Fibroblast of lung (primary cell): ENCODE measurements around the gene MLXIP.

Source experiments
- CTCF ChIP-seq, 2 donors: IDR thresholded peaks in 1 of 2; conservative IDR thresholded peaks in 1 of 2; 1 replicate in 1 of 2; 2 replicates in 1 of 2; pipeline ENCODE4 v1.5.1; 2011 to 2012; ENCODE audit warnings: low read length in 2 of 2, control low read depth in 1 of 2, inconsistent platforms in 1 of 2, low read depth in 1 of 2, mild to moderate bottlenecking in 1 of 2
- EZH2 ChIP-seq: IDR thresholded peaks from 2 replicates; pipeline ENCODE4 v1.5.1; 2012; ENCODE audit warnings: low read length, control low read depth, mild to moderate bottlenecking; ENCODE audit errors: missing control alignments

DNA sequence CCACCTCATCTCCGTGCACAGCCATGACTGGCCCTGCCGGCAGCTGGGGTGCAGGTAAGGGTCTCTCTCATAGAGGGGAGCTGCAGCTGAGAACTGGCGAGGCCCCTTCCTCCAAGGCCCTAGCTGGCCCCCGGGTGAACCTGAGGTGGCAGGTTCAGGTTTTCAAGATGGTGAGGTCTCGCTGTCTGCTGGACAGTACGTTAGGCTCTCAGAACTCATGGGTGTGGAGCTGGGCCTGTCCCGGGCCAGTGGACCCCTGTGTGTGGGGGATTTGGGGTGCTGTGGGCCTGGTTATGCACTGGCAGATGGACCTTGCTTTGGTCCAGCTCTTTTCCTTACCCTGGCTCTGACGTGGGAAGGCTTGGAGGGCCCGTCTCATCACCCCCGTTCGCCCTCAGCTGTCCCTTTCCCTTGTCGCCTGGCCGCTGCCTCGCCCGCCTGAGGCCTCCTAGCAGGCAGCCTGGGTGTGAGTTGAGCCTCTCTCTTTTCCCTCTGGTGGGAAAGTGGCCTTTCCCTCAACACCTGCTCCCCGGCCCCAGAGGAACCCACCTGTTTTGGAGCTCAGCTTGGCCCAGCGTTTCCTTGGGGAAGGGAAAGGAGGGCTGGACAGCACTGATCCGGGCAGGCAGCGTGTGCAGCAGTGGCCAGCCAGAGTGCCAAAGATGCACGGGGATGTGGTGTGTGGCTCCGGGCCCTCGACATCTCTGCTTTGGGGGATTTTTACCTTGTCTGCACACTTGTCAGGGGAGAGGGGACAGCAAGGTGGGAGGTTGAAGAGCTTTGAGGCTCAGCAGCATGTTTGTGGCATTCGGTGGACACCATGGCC lies 67.2 kb downstream of the MLXIP start:
- TF ChIP-seq CTCF (conservative IDR thresholded peaks at IDR 0.05 in 1 of 2, IDR thresholded peaks at IDR 0.05 in 1 of 2; ENCODE audit: low read depth in 1 of 2, low read length in 2 of 2): no peak
- no peak for TF ChIP-seq EZH2
